Upper lobe of right lung (tissue), 1 donor: ENCODE results near the gene GSC2. TPM values are rescaled to one million over a fixed set of nuclear protein-coding genes. Genes with fewer than 3 reads are reported as not detected.

Experiments used
- ATAC-seq: fragments of 200-7000 bp; cut with Tn5 transposase; one replicate; pipeline ENCODE4 v1.9.1; 2020; ENCODE audit warnings: mild to moderate bottlenecking, moderate library complexity
- DNase-seq: peaks from one replicate; pipeline ENCODE4 v3.0.0-alpha.2; 2020
- H3K27ac ChIP-seq: fragments of 200-600 bp; one replicate; pipeline ENCODE4 v1.8.0; 2022
- H3K27me3 ChIP-seq: fragments of 200-600 bp; one replicate; pipeline ENCODE4 v1.8.0; 2022; ENCODE audit warnings: mild to moderate bottlenecking
- H3K36me3 ChIP-seq: fragments of 200-600 bp; one replicate; pipeline ENCODE4 v1.8.0; 2022
- H3K4me1 ChIP-seq: fragments of 200-600 bp; one replicate; pipeline ENCODE4 v1.8.0; 2022
- H3K4me3 ChIP-seq: fragments of 200-600 bp; one replicate; pipeline ENCODE4 v1.8.0; 2022; ENCODE audit warnings: mild to moderate bottlenecking
- H3K9me3 ChIP-seq: fragments of 200-600 bp; one replicate; pipeline ENCODE4 v1.8.0; 2022
- intact Hi-C: fragments of 100-400 bp; cut with DNase I; formaldehyde crosslinking; loops from one replicate; pipeline ENCODE4 v1.11.0; 2022
- total RNA-seq: library from RNA; stranded (reverse); fragmentation: NEBNext Ultra II Directional; extraction: Animal tissue kit (Norgen Biotek cat#: 25700); gene quantifications from one replicate; pipeline ENCODE4 v1.2.1, GENCODE V29; 2021
- TF ChIP-seq, protein P1 (sequence below): fragments of 200-600 bp; IDR thresholded peaks from one replicate; pipeline ENCODE4 v1.8.0; 2022; ENCODE audit warnings: antibody characterized with exemption
- donor health status: DM: no; HTN: yes; CAD: no; lungs with severe emphysema.

The GSC2 gene
- total RNA-seq, 1 donor from 2014 or later, result not detected

GRCh38 chr22:19130959-19131684 is 19.0 kb downstream of the GSC2 start, which contains the start of gene TSSK2:
Gene TSSK2 (plus strand): TSS chr22:19131308. CDS start chr22:19131400, 92 bp downstream.
- Histone ChIP-seq H3K4me3 (no peak within 1 kb of the TSS), H3K27me3 (no peaks in the 10 kb centered on the region), H3K36me3 (peaks cover 36% of the 10 kb centered on the region), H3K27ac (no peak within 1 kb of the TSS), H3K9me3 (no peaks in the 10 kb centered on the region), H3K4me1 (no peaks in the 10 kb centered on the region)
- intact Hi-C loops, result no loop called here
- no peak for DNase-seq
- TF ChIP-seq, protein P1, sequence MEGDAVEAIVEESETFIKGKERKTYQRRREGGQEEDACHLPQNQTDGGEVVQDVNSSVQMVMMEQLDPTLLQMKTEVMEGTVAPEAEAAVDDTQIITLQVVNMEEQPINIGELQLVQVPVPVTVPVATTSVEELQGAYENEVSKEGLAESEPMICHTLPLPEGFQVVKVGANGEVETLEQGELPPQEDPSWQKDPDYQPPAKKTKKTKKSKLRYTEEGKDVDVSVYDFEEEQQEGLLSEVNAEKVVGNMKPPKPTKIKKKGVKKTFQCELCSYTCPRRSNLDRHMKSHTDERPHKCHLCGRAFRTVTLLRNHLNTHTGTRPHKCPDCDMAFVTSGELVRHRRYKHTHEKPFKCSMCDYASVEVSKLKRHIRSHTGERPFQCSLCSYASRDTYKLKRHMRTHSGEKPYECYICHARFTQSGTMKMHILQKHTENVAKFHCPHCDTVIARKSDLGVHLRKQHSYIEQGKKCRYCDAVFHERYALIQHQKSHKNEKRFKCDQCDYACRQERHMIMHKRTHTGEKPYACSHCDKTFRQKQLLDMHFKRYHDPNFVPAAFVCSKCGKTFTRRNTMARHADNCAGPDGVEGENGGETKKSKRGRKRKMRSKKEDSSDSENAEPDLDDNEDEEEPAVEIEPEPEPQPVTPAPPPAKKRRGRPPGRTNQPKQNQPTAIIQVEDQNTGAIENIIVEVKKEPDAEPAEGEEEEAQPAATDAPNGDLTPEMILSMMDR, result no peak
- no peak for ATAC-seq

- TF ChIP-seq, protein P1, result no peak
- Histone ChIP-seq H3K4me1 (no peaks in the 10 kb centered on the region), H3K27ac (no peak overlapping the region), H3K36me3 (peaks cover 24% of the 10 kb centered on the region), H3K4me3 (no peak overlapping the region), H3K27me3 (no peaks in the 10 kb centered on the region), H3K9me3 (no peaks in the 10 kb centered on the region)
- no peak for DNase-seq
- no peak for ATAC-seq
- intact Hi-C loops, result no loop called here
Observed at GRCh38 chr22:19129871-19130270, 20.2 kb downstream of the GSC2 start.

DNA sequence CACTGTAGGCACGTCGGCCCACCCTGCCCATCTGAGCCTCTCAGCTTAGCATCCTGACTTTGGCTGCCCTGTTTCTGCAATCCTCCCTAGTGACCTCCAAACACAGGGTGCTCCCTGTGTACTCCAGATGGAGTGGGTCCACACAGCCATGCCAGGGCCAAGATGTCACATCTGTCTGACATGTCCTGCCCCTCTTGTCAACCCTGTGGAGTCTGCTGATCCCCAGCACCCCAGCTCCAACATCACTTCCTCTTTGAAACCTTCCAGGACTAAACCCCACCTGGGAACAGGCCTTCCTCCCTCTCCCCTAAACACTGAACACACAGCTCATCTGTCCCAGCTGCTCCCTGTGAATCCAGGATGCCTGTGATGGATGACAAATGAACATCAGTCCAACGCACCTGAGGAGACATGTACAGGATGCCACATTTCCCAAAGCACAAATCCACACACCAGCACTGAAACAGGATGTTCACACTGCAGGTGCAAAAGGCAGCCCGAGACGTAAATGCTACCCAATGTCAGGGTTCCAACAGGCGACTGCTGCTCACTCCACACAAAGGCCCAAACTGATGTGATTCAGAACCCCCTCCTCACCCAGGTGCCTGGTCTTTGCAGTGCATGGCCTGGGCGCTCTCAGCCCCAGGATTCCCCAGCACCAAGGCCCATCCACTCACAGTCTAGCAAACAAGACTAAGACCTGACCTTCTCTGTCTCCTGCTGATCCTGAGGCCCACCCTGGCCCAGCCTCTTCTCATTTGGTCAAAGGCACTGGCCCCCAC is 21.0 kb downstream of the GSC2 start:
- TF ChIP-seq, protein P1, result no peak
- intact Hi-C loops, result no loop called here

DNA sequence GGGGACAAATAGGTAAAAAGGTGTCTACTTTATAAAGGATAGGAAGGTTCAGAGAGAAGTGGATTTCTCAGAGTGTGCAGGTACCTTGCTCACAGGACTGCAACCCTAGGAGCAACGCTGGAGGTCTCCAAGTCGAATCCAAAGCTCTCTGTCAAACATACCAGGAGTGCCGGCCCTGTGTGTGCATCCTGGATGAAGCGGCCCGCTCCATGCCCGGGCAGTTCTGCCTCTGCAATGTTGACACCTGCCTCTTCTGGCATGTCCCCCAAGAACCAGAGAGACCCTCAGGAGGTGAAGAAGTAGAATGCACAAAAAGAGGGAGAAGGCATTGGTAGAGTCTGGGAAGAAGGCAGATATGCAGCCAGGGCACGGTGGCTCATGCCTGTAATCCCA is 22.1 kb downstream of the GSC2 start:
- intact Hi-C loops, result no loop called here
- peaks cover 1% of the 10 kb centered on the region for H3K4me1 ChIP-seq

More for the DNA sequence above, 21.0 kb downstream of the GSC2 start:
- H3K9me3 ChIP-seq, result no peaks in the 10 kb centered on the region
- H3K4me3 ChIP-seq, result no peak overlapping the region
- no peaks in the 10 kb centered on the region for H3K27me3 ChIP-seq
- peaks cover 17% of the 10 kb centered on the region for H3K36me3 ChIP-seq
- H3K4me1 ChIP-seq, result no peaks in the 10 kb centered on the region
- ATAC-seq (no peak), DNase-seq (no peak)
- no peak overlapping the region for H3K27ac ChIP-seq

DNA sequence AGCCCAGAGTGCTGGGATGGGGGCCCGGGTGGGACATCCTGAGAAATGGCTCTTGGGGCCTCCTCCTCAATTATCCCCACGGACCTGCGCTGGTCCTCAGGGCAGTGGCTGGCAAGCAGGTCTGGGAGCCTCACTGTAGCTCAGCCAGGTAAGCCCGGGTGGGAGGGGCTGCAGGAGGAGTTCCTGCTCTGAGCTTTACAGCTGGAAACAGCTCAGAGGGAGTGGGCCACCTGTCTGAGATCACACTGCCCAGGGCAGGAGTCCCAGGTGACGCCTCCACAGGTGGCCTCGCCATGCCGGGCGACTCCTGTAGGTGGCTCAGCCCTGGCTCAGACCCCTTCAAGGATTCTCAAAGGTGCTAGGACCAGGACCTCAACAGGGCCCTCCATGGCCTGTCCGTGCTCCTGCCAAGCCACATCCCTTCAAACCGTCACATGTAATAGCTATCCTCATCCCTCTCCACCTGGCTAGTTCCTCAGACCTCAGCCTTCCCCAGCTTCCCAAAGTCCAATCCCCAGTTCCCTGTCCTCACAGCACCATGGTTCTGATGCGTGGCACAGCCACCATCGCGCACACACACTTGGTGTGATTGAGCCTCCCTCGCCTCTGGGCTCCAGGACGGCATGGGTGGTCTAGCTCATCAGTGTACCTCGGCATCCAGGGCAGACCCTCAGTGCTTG is 22.6 kb downstream of the GSC2 start:
- Histone ChIP-seq H3K27ac (no peak overlapping the region), H3K4me3 (no peak overlapping the region), H3K4me1 (peaks cover 4% of the 10 kb centered on the region), H3K27me3 (no peaks in the 10 kb centered on the region), H3K9me3 (no peaks in the 10 kb centered on the region), H3K36me3 (peaks cover under 1% of the 10 kb centered on the region)
- TF ChIP-seq, protein P1, result no peak
- ATAC-seq (no peak), DNase-seq (no peak)
- intact Hi-C loops, result no loop called here

More for the DNA sequence above, 22.1 kb downstream of the GSC2 start:
- Histone ChIP-seq H3K9me3 (no peaks in the 10 kb centered on the region), H3K27ac (no peak overlapping the region), H3K27me3 (no peaks in the 10 kb centered on the region), H3K4me3 (no peak overlapping the region), H3K36me3 (peaks cover 6% of the 10 kb centered on the region)
- DNase-seq, result no peak
- ATAC-seq, result no peak
- TF ChIP-seq, protein P1, result no peak
